Measurements from ENCODE around the gene GARNL3.

DNA sequence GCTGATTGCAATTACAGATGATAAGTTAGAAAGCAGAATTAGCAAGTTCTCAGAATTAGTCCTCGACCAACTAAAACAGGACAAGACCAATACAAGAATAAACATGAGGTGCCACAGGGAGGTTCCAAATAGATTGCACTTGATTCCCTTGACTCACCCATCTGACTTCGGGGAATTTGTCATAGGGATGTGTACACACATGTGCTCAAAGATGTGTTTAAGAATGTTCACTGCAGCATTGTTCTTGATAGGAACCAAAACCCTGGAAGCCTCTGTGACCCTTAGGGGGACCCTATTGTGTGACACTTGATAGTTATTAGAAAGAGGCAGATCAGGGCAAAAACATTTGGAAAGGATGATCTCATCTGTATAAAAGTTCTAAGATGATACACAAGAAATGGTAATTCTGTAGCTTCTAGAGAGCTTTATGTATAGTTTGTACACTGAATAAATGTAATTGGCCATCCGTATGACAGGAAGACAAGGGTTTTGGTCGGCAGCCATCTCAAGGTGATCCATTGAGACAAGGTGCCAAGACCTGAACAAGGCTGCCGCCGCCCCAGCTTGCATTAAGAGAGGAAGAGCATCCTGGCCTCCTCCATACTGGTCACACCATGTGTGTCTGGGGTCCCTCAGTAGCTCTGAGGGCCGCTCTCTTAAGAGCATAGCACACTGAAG, 48.2 kb upstream of the GARNL3 start:
- TF ChIP-seq, protein P1, sequence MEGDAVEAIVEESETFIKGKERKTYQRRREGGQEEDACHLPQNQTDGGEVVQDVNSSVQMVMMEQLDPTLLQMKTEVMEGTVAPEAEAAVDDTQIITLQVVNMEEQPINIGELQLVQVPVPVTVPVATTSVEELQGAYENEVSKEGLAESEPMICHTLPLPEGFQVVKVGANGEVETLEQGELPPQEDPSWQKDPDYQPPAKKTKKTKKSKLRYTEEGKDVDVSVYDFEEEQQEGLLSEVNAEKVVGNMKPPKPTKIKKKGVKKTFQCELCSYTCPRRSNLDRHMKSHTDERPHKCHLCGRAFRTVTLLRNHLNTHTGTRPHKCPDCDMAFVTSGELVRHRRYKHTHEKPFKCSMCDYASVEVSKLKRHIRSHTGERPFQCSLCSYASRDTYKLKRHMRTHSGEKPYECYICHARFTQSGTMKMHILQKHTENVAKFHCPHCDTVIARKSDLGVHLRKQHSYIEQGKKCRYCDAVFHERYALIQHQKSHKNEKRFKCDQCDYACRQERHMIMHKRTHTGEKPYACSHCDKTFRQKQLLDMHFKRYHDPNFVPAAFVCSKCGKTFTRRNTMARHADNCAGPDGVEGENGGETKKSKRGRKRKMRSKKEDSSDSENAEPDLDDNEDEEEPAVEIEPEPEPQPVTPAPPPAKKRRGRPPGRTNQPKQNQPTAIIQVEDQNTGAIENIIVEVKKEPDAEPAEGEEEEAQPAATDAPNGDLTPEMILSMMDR (IDR thresholded peaks at IDR 0.05) = no peak
- TF ChIP-seq POLR2A (IDR thresholded peaks at IDR 0.05) = no peak
